ENCODE data around the gene SPDYE16.
"Not testable (repeated sequence)": the region's sequence is repeated elsewhere in the genome, so short reads cannot be mapped to it uniquely, and the experiment has no call there.

The SPDYE16 gene

GRCh38 chr7:76504351-76505167 lies 38.5 kb downstream of the SPDYE16 start:
- DNase-seq (ENCODE audit: low read depth in 3 of 3): not testable (repeated sequence)

DNA sequence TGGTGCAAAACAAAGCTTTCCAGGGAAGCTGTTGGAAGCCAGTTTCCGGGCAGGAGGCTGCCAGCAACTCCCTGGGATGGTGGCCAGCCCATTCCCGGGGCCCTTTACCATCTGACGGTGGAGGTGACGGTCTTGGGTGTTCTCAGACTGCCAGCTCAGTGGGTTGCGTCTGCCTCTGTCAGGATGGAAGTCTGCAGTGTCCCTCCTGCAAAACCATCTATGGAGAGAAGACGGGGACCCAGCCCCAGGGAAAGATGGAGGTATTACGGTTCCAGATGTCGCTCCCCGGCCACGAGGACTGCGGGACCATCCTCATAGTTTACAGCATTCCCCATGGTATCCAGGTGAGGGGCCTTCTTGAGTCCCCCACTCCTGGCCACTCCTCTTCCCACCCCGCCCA lies 39.9 kb downstream of the SPDYE16 start:
- DNase-seq (ENCODE audit: low read depth in 3 of 3): not testable (repeated sequence)

- not testable (repeated sequence) for DNase-seq (ENCODE audit: low read depth in 3 of 3)
These were observed 40.3 kb downstream of the SPDYE16 start for GRCh38 chr7:76502836-76503235.

GRCh38 chr7:76502224-76502623 lies 40.9 kb downstream of the SPDYE16 start:
- DNase-seq (ENCODE audit: low read depth in 3 of 3): not testable (repeated sequence)

DNA sequence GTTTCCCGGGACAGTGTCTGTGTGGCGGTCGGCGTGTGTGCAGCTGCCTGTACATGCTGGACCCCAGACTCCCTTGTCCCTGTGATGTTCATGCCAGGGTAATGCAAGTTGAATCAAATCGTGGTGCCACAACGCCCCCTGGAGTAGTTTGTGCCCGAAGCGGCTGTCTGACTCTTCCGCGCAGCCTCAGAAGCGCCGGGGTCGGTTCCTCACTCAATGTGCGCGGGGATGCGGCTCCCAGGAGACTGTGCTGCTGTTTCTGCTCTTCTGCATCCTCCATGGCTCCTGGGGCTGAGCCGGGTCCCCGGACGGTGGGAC lies 43.2 kb downstream of the SPDYE16 start:
- not testable (repeated sequence) for DNase-seq (ENCODE audit: low read depth in 3 of 3)

DNA sequence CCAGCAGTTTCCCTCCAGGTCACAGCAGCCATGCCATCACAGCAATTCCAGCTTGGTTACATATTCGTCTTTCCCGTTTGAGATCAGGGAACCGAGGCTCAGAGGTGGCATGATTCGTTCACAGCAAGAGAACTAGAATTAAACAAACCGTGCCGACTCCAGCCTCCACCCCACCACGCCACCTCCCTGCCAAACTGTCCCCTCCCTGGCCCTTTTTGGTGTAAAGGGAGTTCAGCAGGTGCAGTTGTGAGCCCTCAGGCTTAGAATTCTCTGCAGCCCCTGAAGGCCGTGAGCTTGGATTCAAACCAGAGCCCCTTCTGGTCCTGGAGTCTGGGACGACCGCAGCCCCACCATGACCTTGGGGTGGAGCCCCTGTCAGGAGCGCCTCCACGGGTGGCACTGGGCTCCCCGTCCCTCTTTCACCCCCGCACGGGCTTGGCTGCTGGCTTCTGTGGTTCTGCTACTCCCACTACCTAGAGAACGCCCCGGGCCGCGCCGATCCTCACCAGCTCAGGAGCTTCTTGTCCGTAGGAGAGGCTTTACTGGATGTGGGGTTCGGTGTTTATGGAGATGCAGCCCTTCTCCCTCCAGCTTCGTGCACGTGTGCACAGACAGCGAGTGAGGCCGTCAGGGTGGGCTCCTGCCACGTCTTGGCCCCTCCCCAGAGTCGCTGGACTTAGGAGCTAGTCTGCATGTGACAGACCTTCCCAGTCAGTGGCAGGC lies 43.7 kb downstream of the SPDYE16 start:
- not testable (repeated sequence) for DNase-seq (ENCODE audit: low read depth in 3 of 3)

DNA sequence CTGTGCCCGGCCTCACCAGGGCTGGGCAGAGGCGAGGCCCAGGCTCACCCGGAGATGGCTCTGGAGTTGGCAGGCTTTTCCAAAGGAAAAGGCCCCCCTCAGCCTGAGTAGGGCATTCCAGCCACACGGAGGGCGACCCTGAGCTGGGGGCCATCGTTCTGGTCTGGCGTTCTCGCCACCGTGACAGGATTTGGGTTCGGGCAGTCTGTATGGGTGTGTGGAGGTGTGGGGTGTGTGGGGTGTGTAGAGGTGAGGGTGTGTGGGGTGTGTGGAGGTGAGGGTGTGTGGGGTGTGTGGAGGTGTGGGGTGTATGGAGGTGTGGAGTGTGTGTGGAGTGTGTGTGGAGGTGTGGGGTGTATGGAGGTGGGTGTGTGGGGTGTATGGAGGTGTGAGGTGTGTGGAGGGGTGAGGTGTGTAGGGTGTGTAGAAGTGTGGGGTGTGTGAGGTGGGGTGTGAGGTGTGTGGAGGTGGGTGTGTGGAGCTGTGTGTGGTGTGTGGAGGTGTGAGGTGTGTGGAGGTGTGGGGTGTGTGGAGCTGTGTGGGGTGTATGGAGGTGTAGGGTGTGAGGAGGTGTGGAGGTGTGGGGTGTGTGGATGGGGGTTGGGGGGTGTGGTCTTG lies 44.4 kb downstream of the SPDYE16 start:
- not testable (repeated sequence) for DNase-seq (ENCODE audit: low read depth in 3 of 3)

DNA sequence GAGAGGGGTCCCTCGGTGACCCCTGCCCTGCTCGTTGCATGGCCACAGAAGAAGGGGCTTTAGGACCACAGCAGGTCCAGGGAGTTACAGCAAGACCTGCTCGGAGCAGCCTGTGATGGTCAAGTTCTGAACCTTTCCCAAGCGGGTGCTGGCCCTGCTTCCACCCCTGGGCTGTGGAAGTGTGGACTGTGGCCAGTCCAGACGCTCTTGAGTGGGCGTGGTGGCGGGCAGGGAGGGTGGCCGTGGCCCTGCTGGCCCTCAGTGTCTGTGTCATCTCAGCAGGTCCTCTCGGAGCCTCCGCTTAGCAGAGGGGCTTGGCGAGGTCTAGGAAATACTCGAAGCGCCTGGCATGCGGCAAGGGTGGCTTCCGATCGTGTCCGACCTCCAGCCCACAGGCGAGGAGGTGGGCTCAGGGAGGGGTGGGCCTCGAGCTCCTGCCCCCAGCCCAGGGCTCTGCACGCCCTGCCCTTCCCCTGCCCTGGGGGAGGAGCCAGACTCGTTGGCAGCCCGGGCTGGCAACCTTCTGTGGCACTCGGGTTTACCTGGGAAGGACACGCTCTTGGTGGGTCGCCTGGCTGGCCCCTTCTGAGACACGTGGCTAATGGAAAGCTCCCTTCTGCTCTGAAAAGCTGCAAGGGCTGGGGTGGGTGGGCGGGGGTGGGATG lies 45.0 kb downstream of the SPDYE16 start:
- DNase-seq (ENCODE audit: low read depth in 3 of 3): not testable (repeated sequence)

- not testable (repeated sequence) for DNase-seq (ENCODE audit: low read depth in 3 of 3)
These were observed 47.4 kb downstream of the SPDYE16 start for GRCh38 chr7:76495717-76496116.

DNA sequence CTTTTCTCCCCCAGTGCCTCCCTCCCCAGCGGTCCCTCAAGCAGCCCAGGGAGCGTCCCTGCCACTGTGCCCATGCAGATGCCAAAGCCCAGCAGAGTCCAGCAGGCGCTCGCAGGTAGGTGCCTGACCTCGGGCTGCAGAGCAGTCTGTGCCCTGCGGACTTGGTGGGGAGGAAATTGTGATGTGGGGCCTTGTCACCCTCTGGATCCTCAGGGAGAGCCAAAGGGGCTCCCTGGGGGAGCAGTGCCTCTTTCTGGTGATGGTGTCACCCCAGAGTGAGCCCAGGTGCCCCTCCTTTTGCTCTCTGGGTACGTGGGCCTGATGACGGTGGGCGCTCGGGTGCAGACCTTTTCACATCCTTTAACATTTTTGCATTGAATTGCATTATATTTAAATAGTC lies 51.0 kb downstream of the SPDYE16 start:
- DNase-seq (ENCODE audit: low read depth in 3 of 3): not testable (repeated sequence)

DNA sequence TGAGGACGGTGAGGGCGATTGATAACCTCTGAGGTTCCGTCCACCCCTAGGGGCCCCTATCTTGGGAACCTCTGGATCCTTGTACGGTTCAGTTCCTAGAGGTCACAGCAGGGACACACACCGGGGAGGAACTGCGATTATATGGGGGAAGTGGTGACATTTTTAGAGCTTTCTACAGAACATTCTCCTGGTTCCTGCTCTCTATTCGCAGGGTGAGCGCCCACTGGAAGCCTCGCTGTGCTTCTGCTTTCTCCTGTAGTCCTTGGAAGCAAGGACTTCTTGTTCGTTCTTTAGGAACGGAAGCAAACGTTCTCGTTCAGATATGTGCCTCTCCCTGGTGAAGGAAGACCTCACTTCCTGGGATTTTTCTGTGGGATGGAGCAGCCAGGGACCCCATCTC lies 55.1 kb downstream of the SPDYE16 start:
- not testable (repeated sequence) for DNase-seq (ENCODE audit: low read depth in 3 of 3)

GRCh38 chr7:76486618-76487017 lies 56.5 kb downstream of the SPDYE16 start:
- peak in 2 of 3 donors; percentile 9 to 15 for DNase-seq (ENCODE audit: low read depth in 3 of 3)

DNA sequence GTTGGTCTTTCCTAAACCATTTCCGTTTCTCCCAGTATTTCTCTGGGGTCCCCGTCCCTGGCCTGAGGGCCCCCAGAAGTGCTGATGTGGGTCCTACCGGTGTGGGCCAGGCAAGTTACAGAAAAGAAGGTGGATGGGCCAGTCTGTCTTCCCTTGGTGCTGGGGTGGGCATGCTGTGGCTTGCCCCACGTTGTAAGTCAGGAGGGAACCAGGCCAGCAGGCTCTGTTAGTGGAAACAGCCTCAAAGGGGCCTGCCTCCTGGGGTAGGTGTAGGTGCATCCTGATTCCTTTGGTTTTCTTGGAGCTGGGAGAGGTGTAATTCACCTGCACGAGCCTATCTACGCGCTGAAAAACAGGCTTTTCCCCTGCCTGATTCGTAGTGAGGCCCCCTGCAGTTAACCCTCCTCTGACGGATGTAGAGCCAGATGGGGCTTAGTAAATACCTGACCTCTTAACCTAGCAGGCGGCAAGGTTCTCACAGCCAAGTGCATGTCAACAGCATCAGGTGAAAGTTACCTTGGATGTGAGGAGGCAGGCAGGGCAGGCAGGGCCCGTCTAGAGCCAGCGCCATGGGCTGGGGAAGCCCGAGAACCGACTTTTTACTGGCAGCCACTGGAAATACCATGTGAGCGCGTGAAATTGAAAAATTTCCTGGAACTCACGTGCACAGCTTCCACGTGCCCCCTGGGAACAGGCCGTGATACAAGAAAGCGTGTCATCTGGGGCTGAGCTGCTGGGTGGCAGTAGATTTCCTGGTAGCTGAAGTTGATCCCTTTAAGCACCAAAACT lies 57.1 kb downstream of the SPDYE16 start:
- not testable (repeated sequence) for DNase-seq (ENCODE audit: low read depth in 3 of 3)

DNA sequence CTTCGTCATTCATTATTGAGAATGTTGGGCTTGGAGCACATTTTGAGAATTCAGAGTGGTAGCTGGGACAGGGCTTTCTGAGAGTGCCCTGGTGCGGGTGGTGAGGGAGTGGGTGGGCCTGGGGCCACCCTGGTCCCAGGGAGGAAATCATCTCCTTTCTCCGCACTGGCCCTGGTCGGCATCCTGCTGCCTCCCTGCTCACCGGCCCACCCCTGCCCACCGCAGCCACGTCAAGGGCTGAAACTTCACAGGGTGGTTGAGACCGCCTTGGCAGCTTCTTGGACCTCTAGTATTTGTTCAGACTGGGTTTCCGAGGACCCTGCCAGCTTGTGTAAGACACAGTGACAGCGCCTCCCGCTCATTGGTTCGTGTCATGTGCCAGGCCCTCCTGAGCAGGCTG lies 58.6 kb downstream of the SPDYE16 start:
- not testable (repeated sequence) for DNase-seq (ENCODE audit: low read depth in 3 of 3)

DNA sequence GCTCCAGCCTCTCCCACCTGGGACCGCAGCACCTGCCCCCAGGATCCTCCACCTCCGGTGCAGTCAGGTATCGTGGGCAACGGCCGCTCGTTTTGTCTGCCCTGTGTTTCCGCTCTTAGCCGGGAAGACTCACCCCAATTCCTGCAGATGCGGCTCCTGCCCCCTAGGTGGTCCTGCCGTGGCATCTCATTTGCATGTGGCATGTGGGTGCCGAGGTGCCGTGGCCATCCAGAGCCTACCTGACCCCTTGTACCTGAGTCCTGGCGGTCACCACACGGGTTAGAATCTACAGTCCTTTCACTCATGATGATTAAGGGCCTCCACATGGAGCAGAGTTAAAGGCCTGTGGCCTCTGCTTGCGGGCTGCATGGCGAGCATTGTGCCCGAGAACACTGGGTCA lies 60.0 kb downstream of the SPDYE16 start:
- DNase-seq (ENCODE audit: low read depth in 3 of 3): not testable (repeated sequence)

DNA sequence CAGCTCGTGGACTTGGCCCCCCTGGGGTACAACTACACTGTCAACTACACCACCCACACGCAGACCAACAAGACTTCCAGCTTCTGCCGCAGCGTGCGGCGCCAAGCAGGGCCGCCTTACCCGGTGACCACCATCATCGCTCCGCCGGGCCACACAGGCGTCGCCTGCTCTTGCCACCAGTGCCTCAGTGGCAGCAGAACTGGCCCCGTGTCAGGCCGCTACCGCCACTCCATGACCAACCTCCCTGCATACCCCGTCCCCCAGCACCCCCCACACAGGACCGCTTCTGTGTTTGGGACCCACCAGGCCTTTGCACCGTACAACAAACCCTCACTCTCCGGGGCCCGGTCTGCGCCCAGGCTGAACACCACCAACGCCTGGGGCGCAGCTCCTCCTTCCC lies 60.4 kb downstream of the SPDYE16 start:
- DNase-seq (ENCODE audit: low read depth in 3 of 3): not testable (repeated sequence)
